Measurements from ENCODE around the gene PDAP1.

DNA sequence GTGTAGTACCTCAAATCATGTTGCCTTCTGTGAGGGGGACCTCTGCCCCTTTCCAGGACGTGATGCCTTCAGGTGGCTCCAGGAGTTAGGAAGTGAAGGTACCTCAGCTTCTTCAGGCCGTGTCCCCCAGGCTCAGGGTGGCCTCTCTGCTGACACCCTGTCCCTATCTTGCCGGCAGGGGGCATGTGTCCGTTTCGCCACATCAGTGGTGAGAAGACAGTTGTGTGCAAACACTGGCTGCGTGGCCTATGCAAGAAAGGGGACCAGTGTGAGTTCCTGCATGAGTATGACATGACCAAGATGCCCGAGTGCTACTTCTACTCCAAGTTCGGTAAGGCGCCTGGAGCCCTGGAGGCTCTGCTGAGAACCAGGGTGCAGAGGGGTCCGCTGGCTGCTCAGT is 39.5 kb upstream of the PDAP1 start:
- TF ChIP-seq, protein P1, sequence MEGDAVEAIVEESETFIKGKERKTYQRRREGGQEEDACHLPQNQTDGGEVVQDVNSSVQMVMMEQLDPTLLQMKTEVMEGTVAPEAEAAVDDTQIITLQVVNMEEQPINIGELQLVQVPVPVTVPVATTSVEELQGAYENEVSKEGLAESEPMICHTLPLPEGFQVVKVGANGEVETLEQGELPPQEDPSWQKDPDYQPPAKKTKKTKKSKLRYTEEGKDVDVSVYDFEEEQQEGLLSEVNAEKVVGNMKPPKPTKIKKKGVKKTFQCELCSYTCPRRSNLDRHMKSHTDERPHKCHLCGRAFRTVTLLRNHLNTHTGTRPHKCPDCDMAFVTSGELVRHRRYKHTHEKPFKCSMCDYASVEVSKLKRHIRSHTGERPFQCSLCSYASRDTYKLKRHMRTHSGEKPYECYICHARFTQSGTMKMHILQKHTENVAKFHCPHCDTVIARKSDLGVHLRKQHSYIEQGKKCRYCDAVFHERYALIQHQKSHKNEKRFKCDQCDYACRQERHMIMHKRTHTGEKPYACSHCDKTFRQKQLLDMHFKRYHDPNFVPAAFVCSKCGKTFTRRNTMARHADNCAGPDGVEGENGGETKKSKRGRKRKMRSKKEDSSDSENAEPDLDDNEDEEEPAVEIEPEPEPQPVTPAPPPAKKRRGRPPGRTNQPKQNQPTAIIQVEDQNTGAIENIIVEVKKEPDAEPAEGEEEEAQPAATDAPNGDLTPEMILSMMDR (IDR thresholded peaks at IDR 0.05): no peak; the same call in 1 of the 2 replicates
- TF ChIP-seq REST (IDR thresholded peaks at IDR 0.05; ENCODE audit: insufficient read depth in 1 of 2, low read depth in 2 of 2, low read length in 1 of 2): no peak
